Parathyroid adenoma (tissue), 2 donors: Measurements from ENCODE around the gene PML.

Experiments
- H2AFZ ChIP-seq: fragments of 300-600 bp; sonication (generic); one replicate; pipeline ENCODE4 v1.7.0; 2017; ENCODE audit warnings: antibody characterized with exemption, mild to moderate bottlenecking
- H3K27ac ChIP-seq: fragments of 300-600 bp; sonication (generic); one replicate; pipeline ENCODE4 v1.7.0; 2017
- H3K27me3 ChIP-seq: fragments of 300-600 bp; sonication (generic); one replicate; pipeline ENCODE4 v1.7.0; 2017; ENCODE audit warnings: low read length; ENCODE audit not compliant: control insufficient read depth, insufficient read depth
- H3K36me3 ChIP-seq: fragments of 300-600 bp; sonication (generic); one replicate; pipeline ENCODE4 v1.7.0; 2017; ENCODE audit warnings: low read length; ENCODE audit not compliant: control insufficient read depth, insufficient read depth
- H3K4me1 ChIP-seq: fragments of 300-600 bp; sonication (generic); one replicate; pipeline ENCODE4 v1.7.0; 2017; ENCODE audit warnings: control low read depth
- H3K4me2 ChIP-seq: fragments of 300-600 bp; sonication (generic); one replicate; pipeline ENCODE4 v1.7.0; 2017; ENCODE audit warnings: low read length
- H3K4me3 ChIP-seq: fragments of 300-600 bp; sonication (generic); one replicate; pipeline ENCODE4 v1.7.0; 2017; ENCODE audit warnings: low read depth, low read length
- H3K79me2 ChIP-seq: fragments of 300-600 bp; sonication (generic); one replicate; pipeline ENCODE4 v1.7.0; 2017; ENCODE audit warnings: control low read depth
- H3K9ac ChIP-seq: fragments of 300-600 bp; sonication (generic); one replicate; pipeline ENCODE4 v1.7.0; 2017; ENCODE audit warnings: mild to moderate bottlenecking
- H3K9me3 ChIP-seq: fragments of 300-600 bp; sonication (generic); one replicate; pipeline ENCODE4 v1.7.0; 2017; ENCODE audit warnings: low read length; ENCODE audit not compliant: control insufficient read depth
- TF ChIP-seq, protein P1 (sequence below): fragments of 300-600 bp; sonication (generic); IDR thresholded peaks from one replicate; pipeline ENCODE4 v1.7.0; 2017; ENCODE audit warnings: antibody characterized with exemption, mild to moderate bottlenecking
- donor health status: primary hyperparathyroidism.

The PML gene

DNA sequence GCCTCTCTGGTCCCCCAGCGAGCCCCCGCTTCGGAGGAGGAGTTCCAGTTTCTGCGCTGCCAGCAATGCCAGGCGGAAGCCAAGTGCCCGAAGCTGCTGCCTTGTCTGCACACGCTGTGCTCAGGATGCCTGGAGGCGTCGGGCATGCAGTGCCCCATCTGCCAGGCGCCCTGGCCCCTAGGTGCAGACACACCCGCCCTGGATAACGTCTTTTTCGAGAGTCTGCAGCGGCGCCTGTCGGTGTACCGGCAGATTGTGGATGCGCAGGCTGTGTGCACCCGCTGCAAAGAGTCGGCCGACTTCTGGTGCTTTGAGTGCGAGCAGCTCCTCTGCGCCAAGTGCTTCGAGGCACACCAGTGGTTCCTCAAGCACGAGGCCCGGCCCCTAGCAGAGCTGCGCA, 3.5 kb downstream of the PML start:
- H3K4me1 ChIP-seq, result peaks cover 2% of the 10 kb centered on the region

DNA sequence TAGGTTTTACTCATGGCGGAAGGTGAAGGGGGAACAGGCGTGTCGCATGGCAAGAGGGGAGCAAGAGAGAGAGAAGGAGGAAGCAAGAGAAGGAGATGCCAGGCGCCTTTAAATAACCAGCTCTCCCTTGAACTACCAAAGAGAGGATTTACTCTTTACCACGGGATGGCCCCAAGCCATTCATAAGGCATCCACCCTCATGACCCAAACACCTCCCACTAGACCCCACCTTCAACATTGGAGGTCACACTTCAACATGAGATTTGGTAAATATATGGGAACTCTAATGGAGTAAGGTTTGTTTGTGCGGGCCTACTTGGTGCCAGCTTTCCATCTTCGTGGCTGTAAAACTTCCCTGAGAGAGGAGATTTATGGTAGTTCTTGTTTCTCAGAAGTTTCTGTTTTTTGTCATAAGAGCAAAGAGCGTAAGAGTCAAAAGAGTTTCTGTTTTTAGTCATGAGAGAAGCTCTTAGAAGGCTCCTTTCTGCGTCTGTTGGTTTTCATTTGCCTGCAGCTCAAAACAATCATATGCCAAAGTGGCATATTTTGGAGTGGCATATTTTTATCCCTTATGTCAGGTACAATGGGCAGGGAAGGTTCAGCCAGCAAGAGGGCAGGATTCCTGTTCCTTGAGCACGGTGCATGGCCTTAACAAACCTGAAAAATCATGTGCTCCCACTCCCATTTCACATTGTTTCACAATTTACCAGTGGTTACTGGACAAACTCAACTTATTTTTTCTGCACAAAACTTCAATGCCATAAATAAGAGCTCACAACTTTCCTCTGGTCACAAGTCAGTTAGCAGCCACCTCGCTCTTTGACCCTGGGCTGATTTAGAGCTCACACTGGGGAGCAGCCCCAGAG, 12.5 kb downstream of the PML start:
- Histone ChIP-seq H3K27ac (peak overlapping the region; percentile 19), H2AFZ (no peak overlapping the region)

More for the DNA sequence above, 3.5 kb downstream of the PML start:
- TF ChIP-seq, protein P1, sequence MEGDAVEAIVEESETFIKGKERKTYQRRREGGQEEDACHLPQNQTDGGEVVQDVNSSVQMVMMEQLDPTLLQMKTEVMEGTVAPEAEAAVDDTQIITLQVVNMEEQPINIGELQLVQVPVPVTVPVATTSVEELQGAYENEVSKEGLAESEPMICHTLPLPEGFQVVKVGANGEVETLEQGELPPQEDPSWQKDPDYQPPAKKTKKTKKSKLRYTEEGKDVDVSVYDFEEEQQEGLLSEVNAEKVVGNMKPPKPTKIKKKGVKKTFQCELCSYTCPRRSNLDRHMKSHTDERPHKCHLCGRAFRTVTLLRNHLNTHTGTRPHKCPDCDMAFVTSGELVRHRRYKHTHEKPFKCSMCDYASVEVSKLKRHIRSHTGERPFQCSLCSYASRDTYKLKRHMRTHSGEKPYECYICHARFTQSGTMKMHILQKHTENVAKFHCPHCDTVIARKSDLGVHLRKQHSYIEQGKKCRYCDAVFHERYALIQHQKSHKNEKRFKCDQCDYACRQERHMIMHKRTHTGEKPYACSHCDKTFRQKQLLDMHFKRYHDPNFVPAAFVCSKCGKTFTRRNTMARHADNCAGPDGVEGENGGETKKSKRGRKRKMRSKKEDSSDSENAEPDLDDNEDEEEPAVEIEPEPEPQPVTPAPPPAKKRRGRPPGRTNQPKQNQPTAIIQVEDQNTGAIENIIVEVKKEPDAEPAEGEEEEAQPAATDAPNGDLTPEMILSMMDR, result no peak
- no peak overlapping the region for H3K9ac ChIP-seq
- no peaks in the 10 kb centered on the region for H3K9me3 ChIP-seq
- no peaks in the 10 kb centered on the region for H3K27me3 ChIP-seq
- no peak overlapping the region for H3K4me3 ChIP-seq
- no peak overlapping the region for H3K27ac ChIP-seq
- H2AFZ ChIP-seq, result no peak overlapping the region
- peaks cover 6% of the 10 kb centered on the region for H3K79me2 ChIP-seq
- no peaks in the 10 kb centered on the region for H3K36me3 ChIP-seq
- H3K4me2 ChIP-seq, result no peak overlapping the region

DNA sequence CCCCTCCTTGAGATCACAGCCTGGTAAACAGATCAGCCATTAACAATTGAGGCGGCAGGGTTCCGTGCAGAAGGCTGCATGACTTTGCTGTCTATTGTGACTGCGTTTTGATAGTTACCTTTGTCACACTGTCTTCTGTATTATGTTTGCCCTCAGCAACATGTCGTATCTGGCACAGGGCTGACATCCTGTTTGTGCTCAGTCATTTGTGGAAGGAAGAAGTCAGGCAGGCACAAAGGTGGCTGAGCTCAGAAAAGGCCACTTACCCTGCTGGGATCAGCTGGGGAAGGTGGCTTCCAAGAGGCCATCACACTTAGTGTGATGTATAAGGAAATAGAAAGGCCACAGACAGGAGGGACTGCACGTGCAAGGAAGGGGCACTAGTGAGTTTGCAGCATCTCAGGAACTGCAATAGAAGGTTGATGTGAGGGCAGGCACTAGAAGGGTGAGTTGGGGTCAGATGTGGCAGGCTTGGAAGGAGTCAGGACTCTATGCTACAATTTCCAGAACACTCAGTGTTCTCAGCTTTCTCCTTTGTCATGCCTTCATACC, 13.4 kb downstream of the PML start:
- H3K4me1 ChIP-seq, result no peaks in the 10 kb centered on the region
- H3K27ac ChIP-seq, result no peak overlapping the region
- no peaks in the 10 kb centered on the region for H3K27me3 ChIP-seq
- H3K4me3 ChIP-seq, result no peak overlapping the region
- H3K36me3 ChIP-seq, result no peaks in the 10 kb centered on the region
- H3K9me3 ChIP-seq, result no peaks in the 10 kb centered on the region
- peaks cover 25% of the 10 kb centered on the region for H3K79me2 ChIP-seq
- TF ChIP-seq, protein P1, result no peak
- no peak overlapping the region for H3K9ac ChIP-seq
- no peak overlapping the region for H2AFZ ChIP-seq
- no peak overlapping the region for H3K4me2 ChIP-seq

More for the DNA sequence above, 12.5 kb downstream of the PML start:
- Histone ChIP-seq H3K9me3 (no peaks in the 10 kb centered on the region), H3K4me2 (no peak overlapping the region), H3K4me3 (no peak overlapping the region), H3K79me2 (peaks cover 28% of the 10 kb centered on the region), H3K4me1 (no peaks in the 10 kb centered on the region), H3K9ac (no peak overlapping the region), H3K36me3 (no peaks in the 10 kb centered on the region), H3K27me3 (no peaks in the 10 kb centered on the region)
- TF ChIP-seq, protein P1, result no peak

DNA sequence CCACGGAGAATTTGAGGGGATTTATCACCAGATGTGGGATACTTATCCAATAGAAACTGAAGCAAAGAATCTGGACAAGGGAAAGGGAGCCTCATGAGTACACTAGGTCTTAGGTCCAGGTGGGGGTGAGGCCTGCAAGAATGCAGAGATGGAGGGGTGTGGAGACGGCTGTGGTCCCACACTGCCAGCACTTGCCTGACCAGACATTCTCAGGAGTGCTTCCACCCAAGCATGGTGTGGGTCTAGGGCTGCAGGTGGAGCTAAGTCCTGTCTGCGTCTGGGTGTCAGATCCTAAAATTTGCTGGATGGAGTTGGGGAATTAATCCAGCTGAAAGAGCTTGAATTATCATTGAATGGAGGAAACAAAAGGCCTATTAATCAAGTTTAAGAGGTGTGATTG, 14.4 kb downstream of the PML start:
- no peak overlapping the region for H3K9ac ChIP-seq
- no peaks in the 10 kb centered on the region for H3K4me1 ChIP-seq

More for the DNA sequence above, 14.4 kb downstream of the PML start:
- Histone ChIP-seq H3K4me2 (no peak overlapping the region), H3K4me3 (no peak overlapping the region), H3K27me3 (no peaks in the 10 kb centered on the region), H3K9me3 (no peaks in the 10 kb centered on the region), H3K79me2 (peaks cover 21% of the 10 kb centered on the region), H3K36me3 (no peaks in the 10 kb centered on the region), H2AFZ (no peak overlapping the region), H3K27ac (no peak overlapping the region)
- TF ChIP-seq, protein P1, result no peak
